Measurements from ENCODE around the gene MCF2L.
"Not testable (repeated sequence)": the region's sequence is repeated elsewhere in the genome, so short reads cannot be mapped to it uniquely, and the experiment has no call there.

The MCF2L gene

GRCh38 chr13:113053801-113054604, 85.0 kb downstream of the MCF2L start:
- no peak overlapping the region for H3K4me3 ChIP-seq (ENCODE audit: low read length)
- no peak for DNase-seq (ENCODE audit: low read depth)
- no peak for TF ChIP-seq CTCF (IDR thresholded peaks at IDR 0.05; ENCODE audit: insufficient read depth, low read depth, low read length, missing control alignments)

DNA sequence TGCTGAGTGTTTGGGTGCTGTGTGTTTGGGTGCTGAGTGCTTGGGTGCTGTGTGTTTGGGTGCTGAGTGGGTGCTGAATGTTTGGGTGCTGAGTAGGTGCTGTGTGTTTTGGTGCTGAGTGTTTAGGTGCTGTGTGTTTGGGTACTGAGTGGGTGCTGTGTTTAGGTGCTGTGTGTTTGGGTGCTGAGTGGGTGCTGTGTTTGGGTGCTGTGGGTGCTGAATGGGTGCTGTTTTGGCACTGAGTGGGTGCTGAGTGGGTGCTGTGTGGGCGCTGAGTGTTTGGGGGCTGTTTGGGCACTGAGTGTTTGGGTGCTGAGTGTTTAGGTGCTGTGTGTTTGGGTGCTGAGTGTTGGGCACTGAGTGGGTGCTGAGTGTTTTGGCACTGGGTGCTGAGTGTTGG, 88.1 kb downstream of the MCF2L start:
- no peak overlapping the region for H3K4me3 ChIP-seq (ENCODE audit: low read length)
- no peak for TF ChIP-seq CTCF (IDR thresholded peaks at IDR 0.05; ENCODE audit: insufficient read depth, low read depth, low read length, missing control alignments)
- no peak for DNase-seq (ENCODE audit: low read depth)

- not testable (repeated sequence) for DNase-seq (ENCODE audit: low read depth); H3K4me3 ChIP-seq (ENCODE audit: low read length)
Measured at GRCh38 chr13:113057559-113057958, 88.5 kb downstream of the MCF2L start.

GRCh38 chr13:113058129-113058987, 89.3 kb downstream of the MCF2L start:
- no peak overlapping the region for H3K4me3 ChIP-seq (ENCODE audit: low read length)
- TF ChIP-seq CTCF (IDR thresholded peaks at IDR 0.05; ENCODE audit: insufficient read depth, low read depth, low read length, missing control alignments), result no peak
- DNase-seq (ENCODE audit: low read depth), result no peak

- no peak for DNase-seq (ENCODE audit: low read depth)
- no peak for TF ChIP-seq CTCF (IDR thresholded peaks at IDR 0.05; ENCODE audit: insufficient read depth, low read depth, low read length, missing control alignments)
- no peak overlapping the region for H3K4me3 ChIP-seq (ENCODE audit: low read length)
Measured at GRCh38 chr13:113058988-113059850, 90.2 kb downstream of the MCF2L start.

DNA sequence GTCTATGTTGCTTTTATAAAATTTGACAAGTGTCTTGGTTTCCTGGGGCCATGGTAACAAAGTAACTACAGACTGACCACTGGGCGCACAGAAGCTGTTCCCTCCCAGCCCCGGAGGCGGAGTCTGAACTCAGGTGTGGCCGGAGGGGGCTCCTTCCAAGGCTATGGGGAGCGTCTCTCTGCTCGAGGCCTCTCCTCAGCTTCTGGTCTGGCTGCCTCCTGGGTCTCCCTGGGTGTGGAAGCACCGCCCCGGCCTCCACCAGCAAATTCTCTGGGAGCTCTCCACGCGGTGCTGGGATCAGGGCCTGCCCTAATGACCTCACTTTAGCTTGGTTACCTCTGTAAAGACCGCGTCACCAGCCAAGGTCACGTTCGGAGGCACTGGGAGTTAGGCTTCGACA, 90.9 kb downstream of the MCF2L start:
- TF ChIP-seq CTCF (IDR thresholded peaks at IDR 0.05; ENCODE audit: insufficient read depth, low read depth, low read length, missing control alignments), result no peak
- H3K4me3 ChIP-seq (ENCODE audit: low read length), result no peak overlapping the region
- DNase-seq (ENCODE audit: low read depth), result no peak

Data from epithelial cell of esophagus (primary cell).